Measurements from ENCODE around the gene FEZ2.

FEZ2 gene

GRCh38 chr2:36560726-36561125, 37.2 kb downstream of the FEZ2 start:
- DNase-seq: no peak

DNA sequence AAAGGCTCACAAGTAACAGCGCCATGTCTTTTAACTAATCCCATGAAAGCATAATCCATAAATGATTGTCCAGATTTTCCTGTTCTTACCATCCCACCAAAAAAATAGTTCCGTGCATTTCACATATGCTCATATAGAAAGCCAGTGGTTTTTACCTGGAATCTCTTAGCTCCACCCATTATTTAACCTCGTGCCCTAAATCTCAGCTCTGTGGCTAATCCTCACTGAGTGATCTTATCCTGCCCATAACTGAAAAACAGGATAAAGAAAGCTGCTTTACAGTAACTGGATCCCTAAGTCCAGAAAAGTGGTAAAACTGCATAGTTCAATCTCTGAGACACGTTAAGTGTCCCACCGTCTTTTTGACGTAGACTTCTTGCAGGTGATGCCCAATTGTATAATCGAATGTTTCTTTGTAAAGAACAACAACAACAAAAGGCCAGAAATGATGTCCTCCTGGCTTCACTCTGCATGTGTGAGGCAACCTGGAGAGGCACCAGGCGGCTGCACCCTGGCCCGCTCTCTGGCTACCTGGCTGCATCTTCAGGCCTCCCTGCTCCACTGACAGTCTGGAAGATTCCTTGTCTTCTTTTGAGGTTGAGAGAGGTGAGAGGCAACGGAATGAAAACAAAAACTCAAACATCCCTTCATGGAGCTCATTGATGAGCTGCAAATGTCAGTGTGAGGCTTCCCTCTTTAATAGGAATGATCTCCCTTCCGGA, 38.6 kb downstream of the FEZ2 start:
- no peak for DNase-seq

DNA sequence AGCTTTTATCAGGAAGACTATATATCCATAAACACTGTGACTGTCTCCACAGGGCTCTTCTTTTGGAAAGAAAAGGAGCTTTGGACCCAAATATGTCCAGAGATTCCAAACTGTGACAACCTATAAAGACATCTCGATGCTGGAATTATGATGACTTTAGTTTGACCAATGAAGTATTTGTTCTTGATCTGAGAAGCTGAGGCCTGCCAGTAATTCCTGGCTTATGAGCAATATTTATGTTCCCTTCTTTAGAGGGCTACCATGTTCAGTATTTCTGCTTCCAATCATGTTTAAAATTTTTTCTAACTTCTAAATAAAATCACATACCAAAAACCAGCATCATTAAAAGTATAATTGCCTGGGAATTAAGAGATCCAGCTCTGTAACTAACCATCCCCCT, 41.1 kb downstream of the FEZ2 start:
- DNase-seq: no peak

DNA sequence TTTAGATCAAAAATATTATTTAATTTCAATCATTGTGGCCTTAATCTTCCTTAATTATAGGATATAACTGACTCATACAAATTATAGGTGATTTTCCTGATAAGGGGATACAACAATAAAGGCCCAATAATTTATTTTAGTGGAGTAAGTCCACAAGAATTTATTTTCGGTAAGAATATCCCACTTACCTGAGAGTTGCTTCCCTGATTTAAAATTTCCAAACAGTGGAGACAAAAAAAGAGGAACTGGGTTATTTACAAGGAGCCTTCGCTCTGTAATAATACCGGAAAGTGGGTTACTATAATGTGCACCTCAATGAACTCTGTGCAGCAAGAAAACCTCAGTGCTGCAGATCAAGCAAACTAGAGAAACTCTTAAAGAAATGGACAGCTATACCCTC, 42.2 kb downstream of the FEZ2 start:
- DNase-seq: no peak

DNA sequence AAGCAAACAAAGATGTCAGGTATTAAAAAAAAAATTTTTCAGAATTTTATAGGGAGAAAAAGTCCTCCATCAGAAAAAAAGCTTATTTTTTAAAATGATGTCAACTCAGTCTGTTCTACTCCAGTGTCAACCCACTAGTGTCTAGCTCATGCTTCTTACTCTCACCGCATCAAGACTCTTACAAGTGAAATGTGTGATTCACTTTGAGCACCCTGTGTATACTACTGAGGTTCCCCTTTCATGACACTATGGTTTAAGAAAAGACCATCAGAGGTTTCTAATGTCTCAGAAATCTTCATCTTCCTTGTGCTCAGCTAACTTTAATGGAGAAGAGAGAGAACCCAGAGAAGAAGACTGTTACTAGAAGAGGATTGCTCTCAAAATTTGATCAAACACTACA, 43.4 kb downstream of the FEZ2 start:
- no peak for DNase-seq

DNA sequence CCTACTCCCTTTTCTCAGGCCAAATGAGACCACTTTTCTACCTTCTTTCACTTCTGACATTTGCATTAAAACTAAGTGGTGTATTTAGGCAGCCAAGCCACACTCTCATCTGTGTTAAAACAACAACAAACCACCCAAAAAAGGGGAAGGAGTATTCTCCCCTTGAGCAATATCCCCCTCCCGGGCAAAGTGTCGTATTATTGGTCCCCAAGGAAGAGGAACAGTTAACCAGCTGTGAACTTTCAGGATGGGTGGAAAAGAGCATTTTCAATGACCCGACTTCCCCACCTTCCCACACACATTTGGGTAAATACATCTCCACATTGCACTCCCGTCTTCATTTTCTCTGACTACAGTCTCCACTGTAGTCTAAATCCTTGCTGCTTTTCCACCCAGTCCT, 44.3 kb downstream of the FEZ2 start:
- DNase-seq: no peak

GRCh38 chr2:36550006-36550405, 48.0 kb downstream of the FEZ2 start:
- DNase-seq: no peak

- DNase-seq: no peak
Observed at GRCh38 chr2:36549165-36549574, 48.8 kb downstream of the FEZ2 start.

GRCh38 chr2:36547906-36548305, 50.1 kb downstream of the FEZ2 start:
- DNase-seq: no peak

DNA sequence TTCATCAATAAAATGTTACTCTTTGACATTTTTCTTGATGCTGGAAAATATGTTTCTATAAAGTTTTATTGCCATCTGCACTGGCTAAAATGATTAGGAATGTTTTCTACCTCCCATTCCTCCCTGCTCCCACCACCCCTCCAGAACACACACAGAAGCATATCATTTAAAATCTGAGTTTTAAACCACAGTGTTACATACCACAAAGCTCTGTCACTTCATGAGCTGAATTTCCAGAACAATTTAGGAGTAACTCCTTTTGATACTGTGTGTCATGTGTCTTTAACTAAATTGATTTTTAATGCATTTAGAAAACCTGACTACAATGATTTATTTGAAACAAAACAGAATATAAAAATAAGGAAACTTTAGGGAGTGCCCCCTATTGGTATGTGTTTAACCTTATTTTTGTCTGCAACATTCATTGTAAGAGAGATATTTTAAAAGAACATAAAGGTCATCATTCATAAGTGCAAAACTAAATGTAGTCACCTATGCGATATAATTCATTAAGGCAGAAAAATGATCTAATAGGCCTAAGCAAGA, 52.0 kb downstream of the FEZ2 start:
- DNase-seq: no peak

DNA sequence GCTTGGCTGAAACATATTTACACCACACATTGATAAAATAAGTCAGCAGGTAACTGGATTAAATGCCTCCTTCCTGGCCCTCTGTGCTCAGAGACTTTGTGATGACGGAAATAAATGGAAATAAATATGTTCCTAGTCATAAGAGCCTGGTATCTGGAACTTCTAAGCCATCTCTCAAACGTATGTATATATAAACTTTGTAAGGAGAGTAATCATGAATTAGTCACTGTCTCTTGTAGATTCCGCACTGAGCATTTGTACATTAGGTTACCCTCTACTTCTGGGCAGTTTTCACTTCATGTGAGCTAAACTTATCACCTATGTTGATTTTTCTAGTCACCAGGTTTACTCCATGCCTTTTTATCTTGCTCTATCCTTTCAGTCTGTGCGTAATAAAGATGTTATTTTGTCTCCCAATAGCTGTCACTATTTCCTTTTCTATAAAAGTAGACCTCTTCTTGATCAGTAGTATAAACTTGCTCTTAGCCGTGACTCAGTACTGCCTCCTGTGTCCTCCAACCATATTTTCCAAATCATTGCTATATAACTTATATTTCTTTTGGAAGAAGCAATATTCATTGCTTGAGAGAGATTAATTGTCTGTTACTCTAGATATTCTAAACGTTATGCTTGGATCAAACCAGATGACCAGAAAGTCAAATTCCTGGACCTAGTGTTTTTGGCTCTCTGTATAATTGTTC, 53.2 kb downstream of the FEZ2 start:
- DNase-seq: no peak

DNA sequence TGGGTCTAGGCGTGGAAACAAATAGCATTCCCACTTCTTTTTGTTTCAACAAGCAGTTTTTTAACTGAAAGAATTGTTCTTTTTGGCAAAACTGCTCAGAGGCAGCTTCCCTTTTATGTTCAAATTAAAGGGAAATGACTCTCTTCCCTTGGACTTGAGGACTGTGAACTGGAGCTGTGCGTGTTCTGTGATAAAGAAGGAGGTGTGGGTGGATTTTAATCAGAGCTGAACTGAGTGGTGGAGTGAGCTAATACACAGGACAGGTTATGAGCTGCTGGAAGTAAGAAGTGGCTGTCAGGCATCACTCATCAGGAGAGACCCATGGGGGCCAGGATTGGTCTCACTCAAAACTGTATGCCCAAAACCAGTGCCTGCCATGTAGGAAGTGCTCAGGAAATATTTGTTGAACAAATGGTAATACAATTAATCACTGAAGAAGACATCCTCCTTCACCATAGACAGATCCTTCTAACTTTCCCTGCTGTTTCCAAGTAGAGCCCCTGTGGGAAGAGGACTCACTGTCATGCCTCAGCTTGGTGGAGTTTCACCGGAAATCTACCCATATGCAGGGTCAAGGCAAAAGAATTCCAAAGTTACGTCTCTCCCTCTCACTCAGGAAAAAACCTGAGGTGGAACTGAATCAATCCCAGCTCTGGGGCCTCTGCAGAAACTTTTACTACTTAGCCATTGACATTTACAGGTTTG, 55.9 kb downstream of the FEZ2 start:
- DNase-seq: no peak

- no peak for DNase-seq
Observed at GRCh38 chr2:36540986-36541754, 56.8 kb downstream of the FEZ2 start.

DNA sequence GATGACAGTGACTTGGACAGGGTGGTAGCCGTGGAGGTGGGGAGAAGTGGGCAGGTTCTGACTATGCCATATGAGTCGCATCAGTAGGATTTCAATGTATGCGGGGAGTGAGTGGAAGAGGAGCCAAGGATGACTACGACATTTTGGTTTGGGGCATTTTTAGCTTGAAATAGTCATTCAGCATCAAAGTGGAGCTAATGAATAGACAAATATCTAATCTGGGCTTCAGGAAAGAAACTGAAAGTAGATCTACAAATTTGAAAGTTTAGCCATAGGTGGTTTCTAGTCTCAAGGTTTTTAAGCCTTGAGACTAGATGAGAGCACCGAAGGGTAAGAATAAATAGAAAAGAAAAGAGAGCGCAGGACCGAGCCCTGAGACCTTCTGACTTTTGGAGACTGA, 58.3 kb downstream of the FEZ2 start:
- DNase-seq: no peak

- DNase-seq: no peak
Observed at GRCh38 chr2:36538335-36538734, 59.6 kb downstream of the FEZ2 start.

DNA sequence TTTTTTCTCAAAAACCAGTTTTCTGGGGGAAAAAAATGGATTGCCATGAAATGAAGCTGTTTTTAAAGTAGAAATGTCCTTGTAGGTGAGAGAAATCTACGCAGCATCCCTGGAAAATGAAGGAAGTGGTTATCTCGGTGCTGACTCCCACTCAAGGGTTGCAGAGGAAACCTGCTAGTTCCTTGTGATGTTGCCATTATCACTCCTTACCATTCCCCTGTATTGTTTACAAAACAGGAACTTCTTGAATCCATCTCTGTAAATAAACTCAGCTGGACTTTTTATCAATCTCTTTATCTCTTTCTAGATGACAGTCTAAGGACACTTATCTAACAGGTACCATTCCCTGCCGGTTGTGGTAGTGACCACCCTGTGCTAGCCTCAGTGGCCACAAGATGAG, 61.2 kb downstream of the FEZ2 start:
- DNase-seq: no peak

- DNase-seq: no peak
Observed at GRCh38 chr2:36535099-36535498, 62.9 kb downstream of the FEZ2 start.

- no peak for DNase-seq
Observed at GRCh38 chr2:36534275-36534799, 63.6 kb downstream of the FEZ2 start.

GRCh38 chr2:36530983-36531354, 67.0 kb downstream of the FEZ2 start:
- DNase-seq: no peak

DNA sequence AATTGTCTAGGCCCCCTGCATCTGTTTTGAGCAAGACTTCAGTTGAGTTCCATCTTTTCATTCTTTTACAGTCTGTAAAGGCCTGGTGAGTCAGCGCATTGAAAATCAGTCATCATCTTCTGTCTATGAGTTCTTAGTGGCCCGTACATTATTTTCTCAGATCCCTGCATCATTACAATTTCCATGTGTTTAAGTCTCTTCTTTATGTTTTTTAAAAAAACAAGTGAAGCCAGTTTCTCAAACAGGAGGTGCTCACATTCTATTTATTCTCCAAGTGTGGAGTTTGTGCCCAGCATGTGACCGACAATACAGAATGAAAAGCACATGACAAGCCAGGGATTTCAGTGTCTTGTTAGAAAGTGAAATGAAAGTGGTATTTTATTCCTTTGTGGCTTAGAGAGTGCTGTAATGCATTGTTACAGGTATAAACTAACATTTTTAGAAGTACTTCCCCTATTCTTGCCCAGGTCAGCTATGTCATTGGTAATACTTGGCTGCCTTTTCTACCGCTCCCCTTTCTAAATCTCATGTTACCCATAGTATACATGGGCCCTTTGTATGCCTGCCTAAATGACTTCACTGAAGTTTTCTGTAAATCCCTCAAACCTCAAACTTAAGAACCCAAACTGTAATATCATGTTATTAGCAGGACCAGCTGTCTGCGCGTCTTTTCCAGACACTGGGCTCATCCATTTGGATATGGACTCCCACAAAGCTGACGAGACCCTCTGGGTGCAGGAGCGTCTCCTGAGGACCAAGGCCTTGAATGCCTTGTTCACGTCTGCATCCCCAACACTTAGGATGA, 67.6 kb downstream of the FEZ2 start:
- no peak for DNase-seq

DNA sequence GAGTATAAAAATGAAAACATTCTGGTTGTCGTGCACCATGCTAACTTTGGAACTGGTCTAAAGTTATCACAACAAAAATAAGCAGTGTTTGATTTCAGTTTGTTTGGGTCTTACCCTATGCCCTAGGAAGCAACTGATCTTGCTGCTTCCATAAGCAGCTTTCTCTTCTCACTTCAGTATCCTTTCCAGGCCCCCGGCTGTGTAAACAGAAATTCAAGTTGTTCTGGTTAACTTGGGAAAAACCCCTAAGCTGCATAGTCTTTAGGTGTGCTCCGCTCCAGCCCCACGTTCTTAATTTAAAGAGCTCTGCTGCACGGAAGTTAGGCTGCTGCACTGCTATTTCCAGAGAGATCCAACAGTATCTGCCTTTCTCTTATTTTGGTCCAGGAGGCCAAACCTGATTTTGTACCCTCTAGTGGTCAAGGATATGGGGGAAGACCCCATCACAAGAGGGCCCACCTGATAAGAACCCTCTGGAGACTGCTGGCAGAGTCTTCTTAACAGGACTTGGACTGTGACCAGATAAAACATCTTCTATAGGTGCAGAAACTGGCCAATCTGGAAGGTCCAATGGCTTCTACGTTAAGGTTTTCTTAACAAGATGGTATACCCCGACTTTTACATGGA, 69.1 kb downstream of the FEZ2 start:
- DNase-seq: no peak

GRCh38 chr2:36528274-36528673, 69.7 kb downstream of the FEZ2 start:
- no peak for DNase-seq

All from activated naive CD4-positive, alpha-beta T cell treated with Interleukin-2 at 50 U/mL for 16 hours (primary cell).